Right lobe of liver (tissue), 4 donors: ENCODE measurements around the gene FYN.

Experiments used
- POLR2A ChIP-seq: fragments of 450-650 bp; IDR thresholded peaks from one replicate; pipeline ENCODE4 v1.6.1; 2017; ENCODE audit warnings: antibody characterized with exemption, mild to moderate bottlenecking
- TF ChIP-seq, protein P1 (sequence below), 4 donors: fragments of 200-600 bp in 3 of 4; fragments of 450-650 bp in 1 of 4; IDR thresholded peaks; one replicate each; pipeline versions ENCODE4 v1.5.1 to v1.8.0; 2016 to 2022; ENCODE audit warnings: antibody characterized with exemption in 4 of 4, mild to moderate bottlenecking in 2 of 4
- donor health status: DM: no; HTN: no; CAD: no.
- donor health status: DM: no; HTN: no; CAD: no.
- donor health status: DM: no; HTN: yes; CAD: no.

DNA sequence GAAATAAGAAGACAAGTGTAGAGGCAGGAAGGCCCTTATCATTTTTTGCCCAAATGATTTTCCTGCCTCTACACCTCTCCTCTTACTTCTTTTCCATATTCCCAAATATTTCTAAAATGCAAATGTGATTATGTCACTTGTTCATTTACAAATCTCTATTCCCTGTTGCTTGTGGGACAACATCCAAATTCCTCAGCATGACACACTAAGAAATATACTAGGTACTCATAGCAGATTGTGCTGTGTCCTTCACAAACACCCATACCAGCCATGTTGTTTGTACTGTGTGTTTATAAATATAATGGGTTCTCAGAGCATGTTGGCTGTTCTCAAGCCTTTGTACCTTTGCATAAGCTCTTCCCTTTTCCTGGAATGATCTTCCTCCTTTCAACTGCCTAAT lies 17.7 kb upstream of the FYN start:
- TF ChIP-seq, protein P1, sequence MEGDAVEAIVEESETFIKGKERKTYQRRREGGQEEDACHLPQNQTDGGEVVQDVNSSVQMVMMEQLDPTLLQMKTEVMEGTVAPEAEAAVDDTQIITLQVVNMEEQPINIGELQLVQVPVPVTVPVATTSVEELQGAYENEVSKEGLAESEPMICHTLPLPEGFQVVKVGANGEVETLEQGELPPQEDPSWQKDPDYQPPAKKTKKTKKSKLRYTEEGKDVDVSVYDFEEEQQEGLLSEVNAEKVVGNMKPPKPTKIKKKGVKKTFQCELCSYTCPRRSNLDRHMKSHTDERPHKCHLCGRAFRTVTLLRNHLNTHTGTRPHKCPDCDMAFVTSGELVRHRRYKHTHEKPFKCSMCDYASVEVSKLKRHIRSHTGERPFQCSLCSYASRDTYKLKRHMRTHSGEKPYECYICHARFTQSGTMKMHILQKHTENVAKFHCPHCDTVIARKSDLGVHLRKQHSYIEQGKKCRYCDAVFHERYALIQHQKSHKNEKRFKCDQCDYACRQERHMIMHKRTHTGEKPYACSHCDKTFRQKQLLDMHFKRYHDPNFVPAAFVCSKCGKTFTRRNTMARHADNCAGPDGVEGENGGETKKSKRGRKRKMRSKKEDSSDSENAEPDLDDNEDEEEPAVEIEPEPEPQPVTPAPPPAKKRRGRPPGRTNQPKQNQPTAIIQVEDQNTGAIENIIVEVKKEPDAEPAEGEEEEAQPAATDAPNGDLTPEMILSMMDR (IDR thresholded peaks at IDR 0.05): no peak
- TF ChIP-seq POLR2A: no peak
